SH-SY5Y (cell line): ENCODE results near the gene SYAP1.

Source experiments
- GATA2 ChIP-seq: IDR thresholded peaks from 2 replicates; pipeline ENCODE4 v1.6.1; 2011; ENCODE audit warnings: mild to moderate bottlenecking, low read depth, low read length
- GATA3 ChIP-seq: IDR thresholded peaks from 2 replicates; pipeline ENCODE4 v1.6.1; 2011; ENCODE audit warnings: low read depth, mild to moderate bottlenecking, low read length, moderate library complexity

- no peak for TF ChIP-seq GATA2
- TF ChIP-seq GATA3 = no peak
These were observed 533 bp upstream of the SYAP1 start for GRCh38 chrX:16718824-16719333.
